HepG2 (cell line): ENCODE measurements around the gene SLC2A5. TPM values are rescaled to one million over a fixed set of nuclear protein-coding genes. Genes with fewer than 3 reads are reported as not detected.

Experiments used
- FOSL2 ChIP-seq: sonication (generic); formaldehyde crosslinking; IDR thresholded peaks from 2 replicates; pipeline ENCODE4 v1.4.0; 2020; ENCODE audit warnings: missing genetic modification reagents
- KDM3A ChIP-seq: IDR thresholded peaks from 2 replicates; pipeline ENCODE4 v1.6.1; 2018; ENCODE audit warnings: low read depth, missing compliant biosample characterization
- MATR3 ChIP-seq: sonication (generic); formaldehyde crosslinking; IDR thresholded peaks from 2 replicates; pipeline ENCODE4 v1.4.0; 2020; ENCODE audit warnings: missing genetic modification reagents
- PAF1 ChIP-seq: IDR thresholded peaks from 2 replicates; pipeline ENCODE4 v1.6.1; 2016; ENCODE audit warnings: missing genetic modification reagents, missing compliant biosample characterization
- RNF2 ChIP-seq: fragments of 450-650 bp; conservative IDR thresholded peaks from 2 replicates; pipeline ENCODE4 v1.6.1; 2016; ENCODE audit warnings: low read depth
- ZIK1 ChIP-seq: sonication (generic); formaldehyde crosslinking; IDR thresholded peaks from 2 replicates; pipeline ENCODE4 v1.5.0; 2020; ENCODE audit warnings: mild to moderate bottlenecking, low read depth, missing genetic modification reagents, borderline replicate concordance
- ZNF354B ChIP-seq: sonication (generic); formaldehyde crosslinking; IDR thresholded peaks from 2 replicates; pipeline ENCODE4 v1.8.0; 2022; ENCODE audit warnings: mild to moderate bottlenecking, missing genetic modification reagents
- ZNF652 ChIP-seq: IDR thresholded peaks from 2 replicates; pipeline ENCODE4 v1.6.1; 2016; ENCODE audit warnings: low read depth, borderline replicate concordance
- ZNF672 ChIP-seq: sonication (generic); formaldehyde crosslinking; IDR thresholded peaks from 2 replicates; pipeline ENCODE4 v1.8.1; 2022; ENCODE audit warnings: missing genetic modification reagents
- ZNF687 ChIP-seq: sonication (generic); formaldehyde crosslinking; IDR thresholded peaks from 2 replicates; pipeline ENCODE4 v1.5.1; 2020; ENCODE audit warnings: mild to moderate bottlenecking, missing genetic modification reagents, moderate library complexity
- polyA plus RNA-seq, 8 experiments: library from polyadenylated mRNA; depleted of rRNA in 3 of 8; stranded (reverse) in 7 of 8; unstranded in 1 of 8; fragments of >200 nt; fragmentation: Illumina TruSeq in 4 of 8; extraction: Trizol in 4 of 8; gene quantifications; 2 replicates each; pipeline versions ENCODE4 v1.2.1 to v1.2.3, GENCODE V29; 2011 to 2016; ENCODE audit warnings: low read depth in 4 of 8, missing spikeins in 1 of 8, mixed read lengths in 1 of 8; ENCODE audit not compliant: insufficient read depth in 1 of 8
- small RNA-seq, 3 experiments: library from RNA; depleted of rRNA; stranded (forward); fragments of <200 nt; gene quantifications; one replicate each; pipeline ENCODE3, GENCODE V24; 2012; ENCODE audit warnings: low read depth in 2 of 3, low replicate concordance in 1 of 3; ENCODE audit not compliant: insufficient read length in 3 of 3, insufficient read depth in 2 of 3
- total RNA-seq, 5 experiments: library from RNA; depleted of rRNA; stranded (reverse); fragments of >200 nt; fragmentation: Illumina TruSeq; extraction: Trizol; gene quantifications; 2 replicates each; pipeline ENCODE4 v1.2.3, GENCODE V29; 2016; ENCODE audit warnings: low read depth in 1 of 5

The SLC2A5 gene
- total and polyA plus RNA-seq, 2 of the 13 experiments (the other 11 are each of a cell fraction or from before 2014, with no cell fraction given), result 0.04 to 0.54 TPM

DNA sequence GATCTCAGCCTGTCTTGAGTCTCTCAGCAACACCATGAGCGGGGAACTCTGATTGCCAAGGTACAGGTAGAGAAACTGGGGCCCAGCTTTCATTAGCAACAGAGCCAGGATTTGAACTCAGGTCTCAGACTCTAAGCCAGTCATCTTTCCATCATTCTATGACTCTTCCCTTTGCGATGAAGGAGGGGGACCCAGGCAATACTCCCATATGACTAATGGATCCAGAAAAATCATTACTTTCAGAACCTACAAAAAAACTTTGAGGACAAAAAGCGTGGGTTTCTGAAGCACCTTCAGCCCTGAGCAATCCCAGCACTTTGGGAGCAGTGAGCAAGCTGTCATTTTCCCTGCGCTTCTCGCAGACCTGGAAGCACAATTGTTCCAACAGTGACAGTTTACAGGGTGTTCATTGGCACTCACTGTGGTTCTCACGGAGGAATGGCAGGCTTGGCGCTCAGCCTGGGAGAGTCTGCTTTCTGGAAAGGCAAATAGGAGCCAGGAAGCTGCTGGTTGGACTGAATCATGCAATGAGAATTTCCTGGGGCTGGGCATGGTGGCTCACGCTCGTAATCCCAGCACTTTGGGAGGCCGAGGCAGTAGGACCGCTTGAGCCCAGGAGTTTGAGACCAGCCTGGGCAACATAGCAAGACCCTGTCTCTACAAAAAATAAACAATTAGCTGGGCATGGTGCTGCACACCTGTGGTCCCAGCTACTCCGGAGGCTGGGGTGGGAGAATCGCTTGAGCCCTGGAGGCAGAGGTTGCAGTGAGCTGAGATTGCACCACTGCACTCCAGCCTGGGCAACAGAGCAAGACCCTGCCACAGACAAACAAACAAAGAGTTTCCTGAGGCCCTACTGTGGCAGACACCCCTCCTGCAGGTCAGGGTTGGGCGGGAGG is 83.3 kb downstream of the SLC2A5 start (continued):
- TF ChIP-seq ZNF354B, result no peak
- TF ChIP-seq KDM3A (CRISPR knock-in tag), result no peak
- no peak for TF ChIP-seq ZIK1 (CRISPR knock-in tag)
- peak; percentile 71 for TF ChIP-seq FOSL2
- no peak for TF ChIP-seq ZNF652 (CRISPR knock-in tag)
- no peak for TF ChIP-seq RNF2
- TF ChIP-seq PAF1, result no peak
- no peak for TF ChIP-seq MATR3 (CRISPR knock-in tag)
- no peak for TF ChIP-seq ZNF672 (CRISPR knock-in tag)
- TF ChIP-seq ZNF687 (CRISPR knock-in tag), result peak; percentile 41

Small RNA genes within 50 kb of the gene (small RNA-seq; reads per million reads assigned to genes)
- gene RF00424, result 0 to 1.9 (median 0) reads per million in 3 experiments

Other genes starting within 250 kb of the SLC2A5 start
- gene ENO1, start 190.9 kb downstream of the SLC2A5 start, total RNA-seq (2016; rRNA removed; fragmentation: Illumina TruSeq; extraction: Trizol), result 1,559 and 2,216 TPM in 2 replicates
- gene ENO1, start 190.9 kb downstream of the SLC2A5 start, polyA plus RNA-seq (2011; rRNA removed), result 2,835 and 3,103 TPM in 2 replicates
- not detected in 2 replicates for gene CA6, start 123.8 kb downstream of the SLC2A5 start, total RNA-seq (2016; rRNA removed; fragmentation: Illumina TruSeq; extraction: Trizol)
- gene CA6, start 123.8 kb downstream of the SLC2A5 start, polyA plus RNA-seq (2011; rRNA removed), result not detected in 2 replicates
- gene SLC2A7, start 43.2 kb downstream of the SLC2A5 start, total RNA-seq (2016; rRNA removed; fragmentation: Illumina TruSeq; extraction: Trizol), result not detected in 2 replicates
- gene SLC2A7, start 43.2 kb downstream of the SLC2A5 start, polyA plus RNA-seq (2011; rRNA removed), result not detected in 2 replicates
- 8.4 and 10.1 TPM in 2 replicates for gene GPR157, start 59.5 kb upstream of the SLC2A5 start, total RNA-seq (2016; rRNA removed; fragmentation: Illumina TruSeq; extraction: Trizol)
- gene GPR157, start 59.5 kb upstream of the SLC2A5 start, polyA plus RNA-seq (2011; rRNA removed), result 19.2 and 23.3 TPM in 2 replicates
- gene H6PD, start 165.1 kb upstream of the SLC2A5 start, total RNA-seq (2016; rRNA removed; fragmentation: Illumina TruSeq; extraction: Trizol), result 6.3 and 9.3 TPM in 2 replicates
- 14.1 and 21.5 TPM in 2 replicates for gene H6PD, start 165.1 kb upstream of the SLC2A5 start, polyA plus RNA-seq (2011; rRNA removed)
- 5.0 and 7.1 TPM in 2 replicates for gene SPSB1, start 223.3 kb upstream of the SLC2A5 start, total RNA-seq (2016; rRNA removed; fragmentation: Illumina TruSeq; extraction: Trizol)
- 8.0 and 10.9 TPM in 2 replicates for gene SPSB1, start 223.3 kb upstream of the SLC2A5 start, polyA plus RNA-seq (2011; rRNA removed)